WTC11 (cell line): ENCODE measurements around the gene PROK2. TPM values are rescaled to one million over a fixed set of nuclear protein-coding genes. Genes with fewer than 3 reads are reported as not detected.
A peak's percentile ranks its signal among the peaks of the same experiment; 100 is the strongest.

Experiments used
- ATAC-seq: fragments of 200-7000 bp; cut with Tn5 transposase; 2 replicates; pipeline ENCODE4 v1.10.0; 2021; ENCODE audit warnings: mild to moderate bottlenecking, moderate library complexity
- CTCF ChIA-PET: fragments of 300-600 bp; sonication (Branson Sonifier 250); formaldehyde crosslinking; loops from one replicate; lab custom pipeline; 2021; ENCODE audit warnings: antibody characterized with exemption; lab: Charles Lee
- POLR2A ChIA-PET: fragments of 350-600 bp; sonication (Branson Sonifier 250); formaldehyde crosslinking; loops from one replicate; lab custom pipeline; 2021; ENCODE audit warnings: antibody characterized with exemption; lab: Charles Lee
- DNase-seq: peaks from one replicate; pipeline ENCODE4 v3.0.0; 2021; ENCODE audit warnings: low spot score
- H3K27ac Mint-ChIP-seq: 2 replicates; pipeline ENCODE4 v1.8.0; 2021; ENCODE audit warnings: mixed read lengths
- H3K27me3 Mint-ChIP-seq: 2 replicates; pipeline ENCODE4 v1.8.0; 2021; ENCODE audit warnings: low read depth, mild to moderate bottlenecking, moderate library complexity, mixed read lengths
- H3K36me3 Mint-ChIP-seq: 2 replicates; pipeline ENCODE4 v1.8.0; 2021; ENCODE audit warnings: mixed read lengths
- H3K4me1 Mint-ChIP-seq: 2 replicates; pipeline ENCODE4 v1.8.0; 2022; ENCODE audit warnings: mixed read lengths
- H3K4me3 Mint-ChIP-seq: 2 replicates; pipeline ENCODE4 v1.8.0; 2021; ENCODE audit warnings: mild to moderate bottlenecking, moderate library complexity, mixed read lengths
- H3K9me3 Mint-ChIP-seq: 2 replicates; pipeline ENCODE4 v1.8.0; 2021; ENCODE audit warnings: mixed read lengths
- AFF4 ChIP-seq: sonication (generic); formaldehyde crosslinking; IDR thresholded peaks from 2 replicates; pipeline ENCODE4 v1.8.1; 2023; ENCODE audit warnings: mild to moderate bottlenecking, missing genetic modification reagents, borderline replicate concordance
- AR ChIP-seq: fragments of 250-450 bp; sonication (Bioruptor Pico); IDR thresholded peaks from 2 replicates; pipeline ENCODE4 v1.9.0; 2021; ENCODE audit warnings: mild to moderate bottlenecking
- ATF1 ChIP-seq: sonication (generic); formaldehyde crosslinking; IDR thresholded peaks from 2 replicates; pipeline ENCODE4 v1.8.1; 2023; ENCODE audit warnings: mild to moderate bottlenecking, moderate library complexity, missing genetic modification reagents
- ELF4 ChIP-seq: sonication (generic); formaldehyde crosslinking; IDR thresholded peaks from 2 replicates; pipeline ENCODE4 v1.8.1; 2022; ENCODE audit warnings: low read depth, mild to moderate bottlenecking, moderate library complexity, missing genetic modification reagents
- FOXP1 ChIP-seq: sonication (generic); formaldehyde crosslinking; IDR thresholded peaks from 2 replicates; pipeline ENCODE4 v1.8.0; 2022; ENCODE audit warnings: missing genetic modification reagents, mild to moderate bottlenecking, moderate library complexity, borderline replicate concordance
- RELA ChIP-seq: sonication (generic); formaldehyde crosslinking; IDR thresholded peaks from 2 replicates; pipeline ENCODE4 v1.8.1; 2022; ENCODE audit warnings: missing genetic modification reagents, mild to moderate bottlenecking, borderline replicate concordance
- SMAD3 ChIP-seq: sonication (generic); formaldehyde crosslinking; IDR thresholded peaks from 2 replicates; pipeline ENCODE4 v1.8.0; 2022; ENCODE audit warnings: missing genetic modification reagents, mild to moderate bottlenecking, borderline replicate concordance
- SMAD4 ChIP-seq: sonication (generic); formaldehyde crosslinking; IDR thresholded peaks from 2 replicates; pipeline ENCODE4 v1.8.0; 2022; ENCODE audit warnings: mild to moderate bottlenecking, missing genetic modification reagents
- TEAD1 ChIP-seq: sonication (generic); formaldehyde crosslinking; IDR thresholded peaks from 2 replicates; pipeline ENCODE4 v1.8.0; 2022; ENCODE audit warnings: mild to moderate bottlenecking, missing genetic modification reagents
- ZNF396 ChIP-seq: fragments of 250-450 bp; sonication (Bioruptor Pico); IDR thresholded peaks from 2 replicates; pipeline ENCODE4 v1.8.0; 2021; ENCODE audit warnings: mild to moderate bottlenecking, moderate library complexity, borderline replicate concordance
- total RNA-seq: library from RNA; stranded (reverse); gene quantifications from 3 replicates; pipeline ENCODE4 v1.2.3, GENCODE V29; 2021
- TF ChIP-seq, protein P1 (sequence below): sonication (generic); formaldehyde crosslinking; conservative IDR thresholded peaks from 2 replicates; pipeline ENCODE4 v1.8.1; 2022; ENCODE audit warnings: mild to moderate bottlenecking, missing genetic modification reagents
- TF ChIP-seq, protein P2 (sequence below): fragments of 250-450 bp; sonication (Bioruptor Pico); conservative IDR thresholded peaks from 2 replicates; pipeline ENCODE4 v1.9.0; 2021; ENCODE audit warnings: mild to moderate bottlenecking
- TF ChIP-seq, protein P3 (sequence below): fragments of 250-450 bp; sonication (Bioruptor Pico); IDR thresholded peaks from 2 replicates; pipeline ENCODE4 v1.9.0; 2021; ENCODE audit warnings: mild to moderate bottlenecking, borderline replicate concordance

Gene PROK2
- total RNA-seq, 1 experiment from 2014 or later, result 0.92 TPM

DNA sequence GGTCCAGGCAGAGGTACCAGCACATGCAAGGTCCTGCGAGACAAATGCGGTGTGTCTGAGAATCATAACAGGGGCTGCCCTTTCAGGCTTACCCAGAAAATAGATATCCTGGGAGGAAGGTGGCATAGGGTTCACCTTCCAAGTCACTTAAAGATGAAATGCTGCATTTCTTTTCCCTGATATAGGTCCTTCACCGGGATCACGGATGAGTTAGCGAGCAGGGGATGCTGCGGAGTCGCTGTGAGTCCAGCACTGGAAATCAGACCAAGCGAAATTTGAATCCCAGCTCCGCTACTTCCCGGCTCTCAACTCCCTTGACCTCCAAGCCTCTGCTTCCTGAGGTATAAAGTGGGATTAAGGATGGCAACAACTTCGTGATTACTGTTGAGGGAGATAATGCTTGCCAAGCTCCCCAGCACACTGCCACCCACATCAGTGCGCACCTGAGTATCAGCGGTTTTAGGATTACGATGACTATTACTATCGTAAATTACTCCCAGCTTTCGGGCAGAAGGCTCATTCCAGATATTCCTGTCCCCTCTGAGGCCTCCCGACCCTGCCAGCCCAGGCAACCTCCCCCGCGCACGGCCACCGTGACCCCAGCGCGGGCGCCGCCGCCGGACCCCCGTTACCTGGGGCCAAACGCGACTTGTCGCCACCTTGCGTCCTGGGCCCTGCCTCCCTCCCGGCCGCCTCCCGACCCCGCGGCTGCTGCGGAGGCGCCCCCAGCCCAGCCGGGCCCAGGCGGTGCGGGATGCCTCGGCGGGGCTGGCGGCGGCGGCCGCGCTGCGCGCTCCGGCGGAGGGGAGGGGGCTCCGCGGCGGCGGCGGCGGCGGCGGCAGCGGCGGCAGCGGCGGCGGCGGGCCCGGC lies 31.9 kb downstream of the PROK2 start:
- H3K27me3 Mint-ChIP-seq, result peaks cover 46% of the 10 kb centered on the region
- ChIA-PET CTCF (interaction anchor here (3.0 kb wide), 1 partner anchor 23 kb away, joined by 14 read pairs; no protein-coding TSS in a partner anchor), POLR2A (no interaction called here)
- DNase-seq (no peak), ATAC-seq (peak; percentile 43)
- H3K4me1 Mint-ChIP-seq, result peaks cover 19% of the 10 kb centered on the region
- peak overlapping the region; percentile 74 for H3K4me3 Mint-ChIP-seq
- H3K27ac Mint-ChIP-seq, result no peak overlapping the region
- H3K9me3 Mint-ChIP-seq, result no peaks in the 10 kb centered on the region
- no peak for TF ChIP-seq TEAD1
- TF ChIP-seq ZNF396 (CRISPR knock-in tag), result no peak
- TF ChIP-seq, protein P1, sequence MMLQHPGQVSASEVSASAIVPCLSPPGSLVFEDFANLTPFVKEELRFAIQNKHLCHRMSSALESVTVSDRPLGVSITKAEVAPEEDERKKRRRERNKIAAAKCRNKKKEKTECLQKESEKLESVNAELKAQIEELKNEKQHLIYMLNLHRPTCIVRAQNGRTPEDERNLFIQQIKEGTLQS (CRISPR knock-in tag), result no peak
- TF ChIP-seq SMAD4 (CRISPR knock-in tag), result no peak
- no peak for TF ChIP-seq ATF1 (CRISPR knock-in tag)
- no peak for TF ChIP-seq SMAD3 (CRISPR knock-in tag)
- TF ChIP-seq, protein P2, sequence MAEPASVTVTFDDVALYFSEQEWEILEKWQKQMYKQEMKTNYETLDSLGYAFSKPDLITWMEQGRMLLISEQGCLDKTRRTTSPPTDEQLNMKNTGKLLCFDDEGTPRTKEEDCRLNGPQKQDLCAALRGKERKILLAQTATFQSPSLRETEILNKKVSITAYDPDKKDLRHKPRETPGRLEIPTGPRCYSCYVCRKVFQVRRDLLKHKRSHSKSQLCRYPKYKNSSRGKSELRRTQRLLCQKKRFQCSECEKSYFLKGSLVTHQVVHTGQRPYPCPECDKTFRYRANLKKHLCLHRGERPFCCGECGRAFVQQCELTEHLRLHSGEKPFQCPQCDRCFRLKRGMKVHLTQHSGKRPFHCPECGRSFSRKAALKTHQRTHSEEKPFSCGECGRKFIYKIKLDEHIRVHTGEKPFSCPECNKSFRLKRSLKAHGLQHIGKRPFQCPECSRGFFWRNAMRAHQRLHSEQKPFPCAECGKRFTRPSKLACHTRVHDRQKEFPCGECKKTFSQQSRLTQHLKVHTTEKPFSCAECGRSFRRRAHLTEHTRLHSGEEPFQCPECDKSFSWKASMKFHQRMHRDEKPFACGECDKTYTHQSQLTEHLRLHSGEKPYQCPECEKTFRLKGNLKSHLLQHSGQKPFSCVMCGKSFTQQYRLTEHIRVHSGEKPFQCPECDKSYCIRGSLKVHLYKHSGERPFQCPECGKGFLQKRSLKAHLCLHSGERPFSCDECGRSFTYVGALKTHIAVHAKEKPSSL, result no peak
- TF ChIP-seq ELF4, result no peak
- TF ChIP-seq, protein P3, sequence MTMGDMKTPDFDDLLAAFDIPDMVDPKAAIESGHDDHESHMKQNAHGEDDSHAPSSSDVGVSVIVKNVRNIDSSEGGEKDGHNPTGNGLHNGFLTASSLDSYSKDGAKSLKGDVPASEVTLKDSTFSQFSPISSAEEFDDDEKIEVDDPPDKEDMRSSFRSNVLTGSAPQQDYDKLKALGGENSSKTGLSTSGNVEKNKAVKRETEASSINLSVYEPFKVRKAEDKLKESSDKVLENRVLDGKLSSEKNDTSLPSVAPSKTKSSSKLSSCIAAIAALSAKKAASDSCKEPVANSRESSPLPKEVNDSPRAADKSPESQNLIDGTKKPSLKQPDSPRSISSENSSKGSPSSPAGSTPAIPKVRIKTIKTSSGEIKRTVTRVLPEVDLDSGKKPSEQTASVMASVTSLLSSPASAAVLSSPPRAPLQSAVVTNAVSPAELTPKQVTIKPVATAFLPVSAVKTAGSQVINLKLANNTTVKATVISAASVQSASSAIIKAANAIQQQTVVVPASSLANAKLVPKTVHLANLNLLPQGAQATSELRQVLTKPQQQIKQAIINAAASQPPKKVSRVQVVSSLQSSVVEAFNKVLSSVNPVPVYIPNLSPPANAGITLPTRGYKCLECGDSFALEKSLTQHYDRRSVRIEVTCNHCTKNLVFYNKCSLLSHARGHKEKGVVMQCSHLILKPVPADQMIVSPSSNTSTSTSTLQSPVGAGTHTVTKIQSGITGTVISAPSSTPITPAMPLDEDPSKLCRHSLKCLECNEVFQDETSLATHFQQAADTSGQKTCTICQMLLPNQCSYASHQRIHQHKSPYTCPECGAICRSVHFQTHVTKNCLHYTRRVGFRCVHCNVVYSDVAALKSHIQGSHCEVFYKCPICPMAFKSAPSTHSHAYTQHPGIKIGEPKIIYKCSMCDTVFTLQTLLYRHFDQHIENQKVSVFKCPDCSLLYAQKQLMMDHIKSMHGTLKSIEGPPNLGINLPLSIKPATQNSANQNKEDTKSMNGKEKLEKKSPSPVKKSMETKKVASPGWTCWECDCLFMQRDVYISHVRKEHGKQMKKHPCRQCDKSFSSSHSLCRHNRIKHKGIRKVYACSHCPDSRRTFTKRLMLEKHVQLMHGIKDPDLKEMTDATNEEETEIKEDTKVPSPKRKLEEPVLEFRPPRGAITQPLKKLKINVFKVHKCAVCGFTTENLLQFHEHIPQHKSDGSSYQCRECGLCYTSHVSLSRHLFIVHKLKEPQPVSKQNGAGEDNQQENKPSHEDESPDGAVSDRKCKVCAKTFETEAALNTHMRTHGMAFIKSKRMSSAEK (CRISPR knock-in tag), result no peak
- TF ChIP-seq AR (CRISPR knock-in tag), result no peak
- TF ChIP-seq AFF4, result no peak
- no peak for TF ChIP-seq RELA (CRISPR knock-in tag)
- no peak for TF ChIP-seq FOXP1 (CRISPR knock-in tag)
- H3K36me3 Mint-ChIP-seq, result no peaks in the 10 kb centered on the region
